ENCODE data around the gene INTU.

The INTU gene

DNA sequence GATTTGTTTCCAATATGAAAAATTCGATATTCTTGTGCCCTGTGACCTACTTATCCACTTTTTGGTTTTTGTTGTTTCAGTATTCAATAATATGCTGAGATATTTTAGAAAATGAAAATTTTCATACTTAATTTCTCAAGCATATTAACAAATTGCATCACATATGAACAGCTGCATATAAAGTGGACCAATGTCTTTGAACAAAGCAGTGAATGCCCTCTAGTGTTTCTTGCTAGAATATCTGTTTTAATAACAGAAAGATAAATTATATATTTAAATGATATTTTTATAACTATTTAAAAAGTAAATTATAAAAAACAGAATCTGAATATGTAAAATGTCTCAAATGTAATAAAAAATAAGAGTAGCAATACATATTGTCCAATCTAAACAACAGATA lies 31.7 kb upstream of the INTU start:
- ChIA-PET POLR2A (no interaction called here), CTCF (interaction anchor here (1.3 to 2.4 kb wide), 2 partner anchors 14 to 132 kb away, joined by 5 to 19 read pairs; no protein-coding TSS in a partner anchor)
- TF ChIP-seq AEBP2 (tag by site-specific recombination; IDR thresholded peaks at IDR 0.05; ENCODE audit: borderline replicate concordance) (no peak), ZSCAN30 (tag by site-specific recombination; IDR thresholded peaks at IDR 0.05) (no peak), PATZ1 (tag by site-specific recombination; IDR thresholded peaks at IDR 0.05) (no peak), BCL11B (tag by site-specific recombination; IDR thresholded peaks at IDR 0.05; ENCODE audit: low read depth) (no peak), PRDM1 (tag by site-specific recombination; IDR thresholded peaks at IDR 0.05) (no peak), ZNF580 (tag by site-specific recombination; IDR thresholded peaks at IDR 0.05) (no peak), ZNF16 (tag by site-specific recombination; IDR thresholded peaks at IDR 0.05; ENCODE audit: low read depth) (no peak), ZBTB21 (tag by site-specific recombination; IDR thresholded peaks at IDR 0.05) (no peak), ZNF350 (tag by site-specific recombination; IDR thresholded peaks at IDR 0.05) (no peak), ZNF214 (tag by site-specific recombination; IDR thresholded peaks at IDR 0.05; ENCODE audit: borderline replicate concordance) (no peak), HIC1 (tag by site-specific recombination; IDR thresholded peaks at IDR 0.05) (no peak), ZNF114 (tag by site-specific recombination; IDR thresholded peaks at IDR 0.05) (no peak), ZNF473 (tag by site-specific recombination; IDR thresholded peaks at IDR 0.05) (no peak), ZNF660 (tag by site-specific recombination; IDR thresholded peaks at IDR 0.05) (no peak), ZNF148 (tag by site-specific recombination; IDR thresholded peaks at IDR 0.05; ENCODE audit: borderline replicate concordance) (no peak), ZNF121 (tag by site-specific recombination; IDR thresholded peaks at IDR 0.05) (no peak), ZFP3 (tag by site-specific recombination; IDR thresholded peaks at IDR 0.05; ENCODE audit: low read depth) (no peak)
- TF ChIP-seq, protein P1, sequence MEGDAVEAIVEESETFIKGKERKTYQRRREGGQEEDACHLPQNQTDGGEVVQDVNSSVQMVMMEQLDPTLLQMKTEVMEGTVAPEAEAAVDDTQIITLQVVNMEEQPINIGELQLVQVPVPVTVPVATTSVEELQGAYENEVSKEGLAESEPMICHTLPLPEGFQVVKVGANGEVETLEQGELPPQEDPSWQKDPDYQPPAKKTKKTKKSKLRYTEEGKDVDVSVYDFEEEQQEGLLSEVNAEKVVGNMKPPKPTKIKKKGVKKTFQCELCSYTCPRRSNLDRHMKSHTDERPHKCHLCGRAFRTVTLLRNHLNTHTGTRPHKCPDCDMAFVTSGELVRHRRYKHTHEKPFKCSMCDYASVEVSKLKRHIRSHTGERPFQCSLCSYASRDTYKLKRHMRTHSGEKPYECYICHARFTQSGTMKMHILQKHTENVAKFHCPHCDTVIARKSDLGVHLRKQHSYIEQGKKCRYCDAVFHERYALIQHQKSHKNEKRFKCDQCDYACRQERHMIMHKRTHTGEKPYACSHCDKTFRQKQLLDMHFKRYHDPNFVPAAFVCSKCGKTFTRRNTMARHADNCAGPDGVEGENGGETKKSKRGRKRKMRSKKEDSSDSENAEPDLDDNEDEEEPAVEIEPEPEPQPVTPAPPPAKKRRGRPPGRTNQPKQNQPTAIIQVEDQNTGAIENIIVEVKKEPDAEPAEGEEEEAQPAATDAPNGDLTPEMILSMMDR (tag by site-specific recombination; IDR thresholded peaks at IDR 0.05), result no peak
- no peaks in the 10 kb centered on the region for H3K9me3 ChIP-seq (ENCODE audit: control insufficient read depth, insufficient read depth, low read depth, low read length)
- no peak overlapping the region for H3K4me3 ChIP-seq (ENCODE audit: low read depth, low read length)
- no peaks in the 10 kb centered on the region for H3K4me1 ChIP-seq (ENCODE audit: control insufficient read depth, insufficient read depth, low read length)
- no peak overlapping the region for H3K27ac ChIP-seq (ENCODE audit: extremely low read depth, low read depth, low read length)
- no peaks in the 10 kb centered on the region for H3K36me3 ChIP-seq (ENCODE audit: control insufficient read depth in 2 of 2, insufficient read depth in 1 of 2, low read length in 2 of 2)

Data from HEK293 (cell line).